CMK (cell line): ENCODE data around the gene SLC13A5.
"Not testable (repeated sequence)": the region's sequence is repeated elsewhere in the genome, so short reads cannot be mapped to it uniquely, and the experiment has no call there.

Experiments
- DNase-seq: peaks from one replicate; pipeline ENCODE4 v3.0.0-alpha.2; 2010; ENCODE audit warnings: low read depth

SLC13A5 gene

DNA sequence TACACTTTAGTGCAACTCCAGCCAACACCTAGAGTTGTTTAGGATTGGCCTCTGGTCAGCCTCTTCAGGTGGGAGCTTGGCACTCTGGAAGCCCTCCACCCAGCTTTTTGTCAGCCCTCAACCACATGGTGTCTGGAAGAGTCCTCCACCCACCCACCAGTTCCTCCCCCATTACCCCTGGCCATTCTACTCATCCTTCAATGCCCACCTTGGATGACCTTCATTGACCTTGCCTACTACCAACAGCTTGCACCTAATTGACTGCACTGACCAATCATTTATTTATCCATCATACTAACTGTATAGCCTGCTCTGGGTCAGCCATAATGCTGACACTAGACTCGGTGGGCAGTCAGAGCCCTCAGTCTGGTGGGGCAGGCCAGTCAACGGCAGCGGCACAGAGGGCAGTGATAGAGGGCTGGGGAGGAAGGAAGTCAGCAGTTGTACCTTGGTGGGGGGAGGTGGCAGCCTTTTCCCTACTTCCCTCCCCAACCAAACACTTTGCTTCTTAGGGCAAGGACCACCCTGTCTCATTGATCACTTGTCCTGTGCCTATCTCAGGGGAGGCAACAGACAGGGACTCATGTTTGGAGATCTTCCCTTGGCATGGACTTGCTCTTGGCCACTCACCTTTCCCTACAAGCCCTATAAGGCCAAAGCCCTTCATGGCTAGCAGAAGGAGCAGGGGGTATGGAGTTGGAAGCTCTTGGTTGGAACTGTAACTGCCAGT, 29.3 kb downstream of the SLC13A5 start:
- no peak for DNase-seq

DNA sequence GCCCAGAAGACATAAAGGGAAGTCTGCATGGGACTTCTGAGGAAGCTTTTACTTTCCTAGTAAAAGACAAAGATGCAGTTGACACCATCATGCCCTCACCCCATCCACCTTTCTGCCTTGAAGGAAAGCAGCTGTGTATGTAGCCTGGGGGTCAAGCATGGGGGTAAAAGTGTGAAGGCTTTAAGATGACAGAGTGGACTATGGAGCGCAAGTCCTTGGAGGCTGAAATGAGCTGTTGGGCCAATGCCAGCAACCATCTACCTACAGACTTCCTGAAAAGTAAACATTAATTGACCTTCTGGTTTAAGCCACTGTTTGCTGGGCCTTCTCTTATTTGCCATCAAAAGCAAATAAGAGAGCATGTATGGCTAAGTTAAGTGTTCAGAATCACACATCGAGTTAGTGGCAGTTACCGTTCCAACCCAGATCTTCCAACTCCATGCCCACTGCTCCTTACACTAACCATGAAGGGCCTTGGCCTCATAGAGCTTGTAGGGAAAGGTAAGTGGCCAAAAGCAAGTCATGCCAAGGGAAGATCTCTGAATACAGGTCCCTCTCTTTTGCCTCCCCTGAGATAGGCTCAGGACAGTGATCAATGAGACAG, 30.0 kb downstream of the SLC13A5 start:
- DNase-seq: no peak

DNA sequence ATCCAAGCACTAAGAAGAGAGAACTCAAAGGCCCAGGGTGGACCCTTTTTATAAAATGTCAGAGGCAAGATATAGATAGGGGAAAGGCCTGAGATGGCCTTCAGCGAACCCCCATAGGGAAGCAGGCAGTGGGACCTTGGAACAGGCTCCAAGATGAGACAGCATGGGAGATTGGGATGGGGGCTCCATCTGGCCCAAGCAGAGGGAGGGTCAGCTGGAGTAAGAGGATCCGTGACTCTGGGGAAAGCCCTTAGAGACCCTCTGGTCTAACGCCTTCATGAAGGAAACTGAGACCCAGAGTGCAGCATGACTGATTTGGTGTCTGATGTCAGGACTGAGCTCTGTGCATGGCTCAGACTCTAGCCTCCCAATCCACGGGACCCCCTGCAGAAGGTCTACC, 30.8 kb downstream of the SLC13A5 start:
- no peak for DNase-seq

DNA sequence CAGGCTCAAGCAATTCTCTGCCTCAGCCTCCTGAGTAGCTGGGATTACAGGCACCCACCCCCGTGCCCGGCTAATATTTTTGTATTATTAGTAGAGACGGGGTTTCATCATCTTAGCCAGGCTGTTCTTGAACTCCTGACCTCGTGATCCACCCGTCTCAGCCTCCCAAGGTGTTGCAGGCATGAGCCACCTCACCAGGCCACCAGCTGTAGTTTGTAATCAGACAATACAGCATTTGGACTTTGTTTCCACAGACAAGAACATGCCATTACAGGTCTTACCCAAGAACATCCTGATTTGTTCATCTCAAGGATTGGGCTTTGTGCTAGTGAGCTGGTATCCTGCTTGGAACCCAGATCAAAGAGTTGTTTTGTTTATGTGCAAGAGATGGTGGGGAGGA, 31.5 kb downstream of the SLC13A5 start:
- no peak for DNase-seq

DNA sequence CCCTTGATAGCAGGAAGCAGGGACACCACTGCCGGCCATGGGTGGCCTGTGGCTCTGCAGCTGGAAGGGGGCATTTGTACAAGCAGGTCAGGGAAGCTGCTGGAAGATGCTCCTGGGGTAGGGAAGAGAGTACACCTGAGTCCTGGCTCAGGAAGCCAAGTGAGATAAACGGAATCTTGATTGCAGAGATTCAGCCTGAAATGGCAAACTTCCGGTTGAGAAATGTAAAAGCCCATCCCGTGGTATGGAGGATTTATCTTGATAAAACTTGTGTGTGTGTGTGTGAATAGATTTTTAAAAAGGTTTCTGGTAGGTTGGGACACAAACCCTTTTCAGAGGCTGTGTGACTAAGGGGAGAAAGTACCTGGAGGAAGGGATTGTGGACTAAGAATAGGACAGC, 32.0 kb downstream of the SLC13A5 start:
- no peak for DNase-seq

DNA sequence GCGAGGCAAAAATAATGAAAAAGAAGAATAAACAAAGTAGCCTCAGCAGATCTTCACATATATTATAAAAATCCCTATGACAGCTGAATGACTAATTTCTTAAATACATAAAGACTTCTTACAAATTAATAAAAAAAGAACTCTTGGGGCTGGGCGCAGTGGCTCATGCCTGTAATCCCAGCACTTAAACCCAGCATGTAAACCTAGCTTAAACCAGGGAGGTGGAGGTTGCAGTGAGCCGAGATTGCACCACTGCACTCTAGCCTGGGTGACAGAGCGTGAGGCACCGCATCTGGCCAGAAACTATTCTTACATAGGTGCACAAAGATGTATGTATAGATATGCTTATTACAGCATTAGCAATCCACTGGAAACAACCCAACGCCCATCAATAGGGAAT, 33.9 kb downstream of the SLC13A5 start:
- no peak for DNase-seq

DNA sequence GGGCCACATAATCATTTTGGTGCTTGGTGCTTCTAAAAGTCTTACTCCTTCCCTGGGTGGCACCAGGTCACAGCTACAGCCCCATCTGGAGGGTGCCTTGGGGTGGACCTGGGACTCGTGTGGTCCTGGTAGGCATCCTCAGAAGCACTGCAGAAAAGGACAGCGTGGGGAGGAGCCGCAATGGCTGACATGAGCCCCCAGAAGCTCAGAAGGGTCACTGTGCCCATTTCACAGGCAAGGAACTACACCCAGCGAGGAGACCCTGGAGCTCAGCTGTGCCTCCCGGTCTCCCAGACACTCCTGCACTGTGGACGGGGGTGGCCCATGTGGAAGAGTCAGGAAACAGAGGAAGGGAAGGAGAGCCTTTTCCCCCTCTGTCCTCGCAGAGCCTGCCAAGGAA, 35.2 kb downstream of the SLC13A5 start:
- no peak for DNase-seq

DNA sequence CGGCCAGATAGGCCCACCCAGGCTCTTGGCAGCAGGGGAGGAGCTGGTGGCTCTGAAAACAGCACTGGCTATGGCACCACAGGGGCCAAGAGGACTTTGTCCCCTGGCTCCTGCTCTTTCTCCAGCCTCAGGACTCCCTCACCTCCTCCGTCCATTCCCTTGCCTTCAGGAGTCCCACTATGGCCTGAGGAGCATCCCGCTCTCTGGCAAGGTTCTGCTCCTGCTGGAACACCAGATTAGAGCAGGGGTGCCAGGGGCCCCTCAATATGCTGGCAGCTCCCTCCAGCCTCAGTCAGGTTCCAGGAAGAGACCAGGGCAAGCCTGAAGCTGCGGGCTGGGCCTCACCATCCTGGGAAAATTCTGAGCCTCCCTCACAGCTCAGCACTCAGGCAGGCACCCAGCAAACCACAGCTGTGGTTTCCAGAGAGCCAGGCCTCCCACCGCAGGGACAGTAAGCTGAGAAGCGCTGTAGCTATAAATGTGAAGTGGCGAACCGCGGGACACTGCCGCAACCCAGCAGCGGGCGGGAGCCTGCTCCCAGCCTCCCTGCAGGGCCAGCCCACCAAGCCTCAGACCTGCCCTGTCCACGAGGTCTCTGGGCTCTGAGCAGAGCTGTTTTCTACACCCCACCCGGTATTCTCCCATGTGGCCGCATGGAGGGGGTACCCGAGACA, 35.9 kb downstream of the SLC13A5 start:
- DNase-seq: no peak

DNA sequence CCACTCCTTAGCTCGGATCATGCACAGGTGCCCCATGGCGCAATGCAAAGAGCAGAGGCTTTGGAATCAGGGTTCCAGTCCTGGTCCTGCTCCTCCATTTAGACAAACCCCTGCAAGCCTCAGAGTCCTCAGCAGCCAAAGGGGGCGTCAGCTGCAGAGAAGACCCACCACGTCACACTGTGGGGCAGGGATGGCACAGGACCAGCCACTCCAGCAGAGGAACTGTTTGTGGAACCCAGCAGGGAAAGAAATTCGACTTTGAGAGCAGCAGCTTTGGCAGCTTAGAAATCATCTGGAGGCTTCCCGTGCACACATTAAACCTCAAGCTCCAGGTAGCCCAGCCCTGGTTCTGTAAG, 36.4 kb downstream of the SLC13A5 start:
- no peak for DNase-seq

DNA sequence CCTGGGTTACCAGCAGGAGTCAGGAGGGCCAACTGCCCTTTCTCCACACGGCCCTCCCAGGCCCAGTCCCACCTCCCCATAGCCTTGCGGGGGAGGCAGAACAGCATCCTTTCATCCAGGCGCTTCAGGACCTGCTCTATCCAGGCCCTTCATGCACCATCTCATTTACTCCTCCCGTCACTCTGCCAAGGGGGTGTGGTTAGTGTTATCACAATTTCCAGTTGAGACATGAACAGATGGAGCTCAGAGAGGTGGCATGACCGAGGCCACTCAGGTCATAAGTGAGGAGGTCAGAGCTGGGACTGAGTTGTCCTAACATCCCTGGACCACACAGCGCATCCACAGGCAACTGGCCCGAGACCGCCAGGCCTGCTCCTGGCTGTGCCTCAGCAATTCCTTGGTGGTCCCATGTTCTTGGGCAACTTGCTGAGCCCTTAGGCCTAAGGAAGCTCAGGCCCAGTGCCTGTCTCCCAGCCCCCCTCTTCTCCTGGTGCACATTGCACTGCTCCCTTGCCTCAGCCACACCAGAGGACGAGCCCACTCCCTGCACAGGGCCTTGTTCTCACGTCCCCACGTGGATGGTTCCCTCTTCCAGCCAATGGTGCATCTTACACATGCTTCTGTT, 37.9 kb downstream of the SLC13A5 start:
- no peak for DNase-seq

DNA sequence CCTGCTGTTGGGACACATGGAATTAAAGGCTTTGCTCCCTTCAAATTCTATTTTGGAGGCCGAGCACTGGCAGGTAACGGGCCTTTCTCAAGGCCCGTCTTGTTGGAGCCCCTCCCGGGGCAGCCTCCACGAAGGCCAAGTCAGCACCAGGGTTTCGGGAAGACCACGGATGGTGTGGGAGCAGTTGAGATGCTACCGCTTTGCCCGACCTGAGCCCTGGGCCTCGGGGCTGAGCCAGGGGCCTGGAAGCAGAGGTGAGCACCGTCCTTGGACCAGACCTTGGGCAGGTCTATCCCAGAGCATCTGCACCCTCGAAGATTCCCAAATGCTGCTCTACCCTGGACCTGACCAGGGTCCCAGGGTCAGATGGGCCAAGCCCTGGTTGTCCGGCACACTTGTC, 38.6 kb downstream of the SLC13A5 start:
- DNase-seq: no peak

DNA sequence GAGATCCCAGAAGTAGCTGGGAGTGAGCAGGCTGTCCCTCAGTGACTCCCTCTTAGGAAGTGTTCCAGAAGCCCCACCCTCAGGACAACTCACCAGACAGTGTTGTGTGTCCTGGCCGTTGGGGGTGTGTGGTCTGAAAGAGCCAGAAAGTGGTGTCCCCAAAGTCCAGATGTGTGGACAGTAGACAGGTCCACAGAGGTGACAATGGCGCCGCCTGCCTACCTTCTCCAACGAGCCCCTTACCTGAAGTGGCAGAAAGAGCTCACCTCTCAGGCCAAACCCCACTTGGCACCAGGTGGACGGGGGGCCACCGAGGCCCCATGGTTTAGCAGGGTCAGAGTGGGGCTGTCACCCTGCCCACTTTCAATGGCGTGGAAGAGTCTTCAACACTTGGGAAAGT, 41.7 kb downstream of the SLC13A5 start:
- no peak for DNase-seq

DNA sequence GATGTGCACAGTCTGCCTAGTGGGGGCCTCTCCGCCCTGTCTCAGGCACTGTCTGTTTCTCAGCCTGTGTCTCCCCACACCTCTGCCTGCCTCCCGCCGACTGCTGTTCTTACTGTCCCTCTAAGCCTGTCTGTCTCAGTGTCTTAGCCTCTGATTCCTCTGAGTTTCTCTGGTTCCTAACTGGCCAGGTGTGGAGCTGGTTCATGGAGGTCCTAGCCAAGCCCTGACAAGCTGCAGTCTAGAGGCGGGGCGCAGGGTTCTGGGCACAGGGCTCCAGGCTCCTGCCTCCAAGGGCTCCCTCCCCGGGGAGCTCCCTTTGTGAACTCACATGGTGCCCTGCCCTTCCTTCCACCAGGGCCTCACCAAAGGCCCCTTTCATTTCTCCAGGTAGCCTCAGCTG, 42.2 kb downstream of the SLC13A5 start:
- no peak for DNase-seq

DNA sequence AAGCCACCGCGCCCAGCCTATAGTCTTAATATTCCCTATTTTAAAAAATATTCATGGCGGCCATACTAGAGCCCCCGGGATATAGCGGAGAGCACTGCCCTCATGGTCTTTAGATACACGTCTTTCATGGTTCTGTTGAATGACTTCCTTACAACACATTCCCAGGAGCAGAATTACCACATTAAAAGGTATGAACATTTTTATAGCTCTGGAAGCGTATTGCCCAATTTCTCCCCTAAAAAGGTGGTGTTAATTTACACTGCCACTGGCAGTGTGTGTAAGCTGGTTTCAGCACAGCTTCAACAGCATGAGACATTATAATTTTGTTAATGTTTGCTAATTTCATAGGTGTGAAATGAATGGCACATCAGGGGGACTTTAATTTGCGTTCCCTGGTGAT, 42.6 kb downstream of the SLC13A5 start:
- DNase-seq: no peak

DNA sequence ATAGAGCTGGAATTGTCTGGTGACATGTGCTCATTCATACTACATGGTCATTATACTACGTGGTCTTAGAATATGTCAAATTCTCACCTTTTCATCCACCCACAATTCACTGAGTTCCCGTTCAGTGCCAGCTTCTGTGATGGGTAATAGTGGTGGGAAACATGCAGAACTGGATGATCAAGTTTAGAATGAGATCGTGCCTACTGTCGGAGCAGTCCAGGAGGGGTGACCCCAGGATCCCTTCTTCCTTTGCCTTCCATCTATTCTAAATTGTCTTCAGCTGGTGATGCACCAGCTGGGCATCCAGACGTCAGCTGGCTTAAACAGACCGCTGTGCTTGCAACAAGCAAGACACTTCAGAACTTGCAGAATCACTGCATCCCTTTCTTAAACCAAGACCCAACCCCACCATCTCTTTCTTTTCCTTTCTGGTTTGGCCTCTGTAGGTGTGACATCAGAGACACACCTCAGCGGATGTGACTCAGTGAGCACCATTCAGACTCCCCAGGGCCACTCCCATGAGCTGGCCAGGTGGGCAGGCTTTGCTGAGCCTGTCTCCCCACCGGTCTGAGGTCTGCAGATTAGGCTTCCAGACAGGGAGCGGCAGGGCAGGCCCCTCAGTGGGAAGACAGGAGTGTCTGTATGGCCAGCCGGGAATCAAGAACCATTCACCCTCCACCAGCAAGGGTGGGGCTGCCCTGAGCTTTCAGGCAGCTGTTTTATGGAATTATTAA, 43.5 kb downstream of the SLC13A5 start:
- DNase-seq: no peak

DNA sequence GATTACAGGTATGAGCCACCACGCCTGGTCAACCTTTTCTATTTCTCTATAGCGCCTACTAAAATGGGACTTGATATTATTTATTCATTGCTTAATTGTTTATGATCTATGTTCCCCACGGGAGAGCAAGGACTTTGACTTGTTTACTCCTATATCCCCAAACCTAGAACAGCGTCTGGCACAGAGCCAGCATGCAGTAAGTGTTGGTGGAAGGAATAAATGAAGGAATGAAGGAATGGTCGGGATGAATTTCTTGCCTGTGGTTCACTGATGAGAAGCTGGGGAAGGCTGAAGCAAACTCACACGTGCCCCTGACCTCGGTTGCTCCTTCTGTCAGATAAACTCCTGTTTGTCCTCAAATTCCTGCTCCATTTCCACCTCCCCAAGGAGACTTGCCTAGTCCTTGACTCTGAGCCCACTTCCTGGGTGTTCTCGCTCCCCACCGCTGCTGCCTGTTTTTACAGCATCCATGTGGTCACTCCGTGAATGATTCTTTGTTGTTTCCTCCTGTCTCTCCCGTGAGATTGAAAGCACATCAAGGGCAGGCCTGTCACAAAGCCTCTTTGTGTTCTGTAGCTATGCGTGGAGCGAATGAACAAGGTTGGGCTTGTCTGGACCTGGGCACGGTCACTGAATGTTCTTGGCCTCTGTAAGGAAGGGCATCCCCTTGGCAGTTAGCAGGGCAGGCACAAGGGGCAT, 44.3 kb downstream of the SLC13A5 start:
- DNase-seq: no peak

DNA sequence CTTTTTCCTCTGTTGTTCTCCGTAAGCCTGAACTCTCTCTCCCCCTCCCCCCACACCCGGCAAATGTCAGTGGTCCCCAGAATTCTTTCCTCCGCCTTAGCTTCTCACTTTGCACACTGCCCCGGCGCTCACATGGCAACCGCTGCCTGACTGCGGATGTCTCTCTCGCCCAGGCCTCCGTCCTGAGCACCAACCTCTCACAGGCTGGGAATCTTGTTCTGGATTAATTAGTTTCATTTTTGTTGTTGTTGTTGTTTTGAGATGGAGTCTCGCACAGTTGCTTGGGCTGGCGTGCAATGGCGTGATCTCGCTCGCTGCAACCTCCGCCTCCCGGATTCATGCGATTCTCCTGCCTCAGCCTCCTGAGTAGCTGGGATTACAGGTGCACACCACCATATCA, 45.0 kb downstream of the SLC13A5 start:
- no peak for DNase-seq

DNA sequence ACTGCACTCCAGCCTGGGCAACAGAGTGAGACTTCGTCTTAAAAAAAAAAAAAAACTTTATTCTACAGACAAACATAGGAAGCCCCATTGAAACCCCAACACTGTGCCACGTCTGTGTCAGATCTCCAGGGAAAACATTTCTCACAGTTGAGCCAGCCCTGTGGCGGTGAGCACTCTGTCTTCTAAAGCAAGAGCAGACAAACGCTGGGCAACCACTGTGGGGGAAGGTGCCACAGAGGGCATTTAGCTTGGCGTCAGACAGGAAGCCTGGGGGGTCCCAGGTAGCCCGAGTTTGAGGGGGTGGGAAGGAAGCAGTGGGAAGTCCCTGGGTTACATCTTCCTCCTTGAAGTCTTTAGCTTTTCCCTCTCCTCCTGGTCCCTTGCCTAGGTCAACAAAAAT, 45.7 kb downstream of the SLC13A5 start:
- DNase-seq: no peak

DNA sequence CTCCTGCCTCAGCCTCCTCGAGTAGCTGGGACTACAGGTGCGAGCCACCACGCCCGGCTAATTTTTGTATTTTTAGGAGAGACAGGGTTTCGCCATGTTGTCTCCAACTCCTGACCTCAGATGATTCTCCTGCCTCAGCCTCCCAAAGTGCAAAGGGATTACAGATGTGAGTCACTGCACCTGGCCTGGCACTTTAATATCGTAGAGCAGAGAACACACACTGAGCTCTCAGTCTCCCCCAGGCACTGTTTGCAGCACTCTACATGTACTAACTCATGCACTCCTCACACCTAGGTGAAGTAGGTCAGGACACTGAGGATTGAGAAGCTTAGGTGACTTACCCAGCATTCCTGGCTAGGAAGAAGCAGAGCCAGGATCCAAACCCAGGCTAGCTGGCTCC, 46.6 kb downstream of the SLC13A5 start:
- DNase-seq: no peak

DNA sequence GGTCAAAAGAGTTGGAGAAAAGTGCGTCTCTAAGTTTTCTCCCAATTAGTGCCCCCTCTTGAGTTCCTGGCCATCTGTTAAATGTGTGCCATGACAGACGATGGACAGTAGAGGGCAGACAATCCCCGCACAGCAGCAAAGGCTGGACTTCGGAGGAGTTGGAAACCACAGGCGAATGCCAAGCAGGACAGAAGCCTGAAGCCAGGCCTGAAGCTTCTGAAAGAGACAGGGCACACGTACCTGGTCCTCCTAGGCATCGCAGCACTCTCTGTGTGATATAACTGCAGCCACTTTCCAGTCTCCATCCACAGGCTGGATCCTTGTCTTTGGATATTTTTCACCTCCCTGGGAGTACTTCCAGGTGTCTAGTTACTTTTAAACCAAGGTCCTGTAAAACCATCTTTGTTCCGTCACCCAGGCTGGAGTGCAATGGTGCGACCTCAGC, 47.1 kb downstream of the SLC13A5 start:
- DNase-seq: no peak

DNA sequence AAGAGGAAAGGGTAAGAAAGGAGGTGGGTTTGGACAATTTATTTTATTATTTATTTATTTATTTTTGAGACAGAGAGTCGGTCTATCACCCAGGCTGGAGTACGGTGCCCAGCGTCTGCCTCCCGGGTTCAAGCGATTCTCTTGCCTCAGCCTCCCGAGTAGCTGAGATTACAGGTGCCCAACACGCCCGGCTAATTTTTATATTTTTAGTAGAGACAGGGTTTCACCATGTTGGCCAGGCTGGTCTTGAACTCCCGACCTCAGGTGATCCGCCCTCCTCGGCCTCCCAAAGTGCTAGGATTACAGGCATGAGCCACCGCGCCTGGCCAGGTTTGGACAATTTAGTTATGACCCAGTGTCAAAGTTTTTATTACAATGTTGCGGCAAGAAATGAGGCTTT, 50.0 kb downstream of the SLC13A5 start:
- DNase-seq: not testable (repeated sequence)

DNA sequence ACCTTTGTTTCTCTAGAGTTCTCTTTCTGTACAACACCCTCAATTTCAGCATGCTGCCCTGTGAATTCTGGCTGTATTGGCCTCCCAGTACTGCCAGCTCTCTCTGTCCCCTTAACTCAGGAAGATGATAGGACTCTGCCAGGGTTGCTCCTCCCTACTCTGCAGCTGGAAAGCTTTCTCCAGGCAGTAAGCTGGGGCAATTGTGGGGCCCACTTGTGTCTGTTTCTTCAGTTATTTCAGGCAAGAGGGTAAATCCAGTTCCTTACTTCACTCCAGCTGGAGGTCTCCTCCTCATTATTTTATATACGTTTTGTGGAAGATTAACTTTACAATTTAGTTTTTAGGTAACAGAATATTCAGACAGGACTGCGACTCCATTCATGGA, 51.7 kb downstream of the SLC13A5 start:
- DNase-seq: no peak
